ENCODE data around the gene GRAP2. TPM values are rescaled to one million over a fixed set of nuclear protein-coding genes. Genes with fewer than 3 reads are reported as not detected.

Gene GRAP2
- total and polyA plus RNA-seq, 10 of the 15 experiments (the other 5 are each of a cell fraction or from before 2014, with no cell fraction given) = 3.3 to 79.1 (median 59.6) TPM

- TF ChIP-seq IRF3 (IDR thresholded peaks at IDR 0.05) = no peak
- TF ChIP-seq BCL3 (IDR thresholded peaks at IDR 0.05; ENCODE audit: borderline replicate concordance, insufficient read depth, low read depth, low read length, poor library complexity, severe bottlenecking) = no peak
- peak; percentile 64 to 71; a peak in 3 of 4 replicates for TF ChIP-seq BHLHE40 (IDR thresholded peaks at IDR 0.05; ENCODE audit: borderline replicate concordance in 1 of 2, low read depth in 2 of 2, low read length in 1 of 2)
- TF ChIP-seq ZNF622 (IDR thresholded peaks at IDR 0.05) = no peak
- peak; percentile 56 for TF ChIP-seq CUX1 (IDR thresholded peaks at IDR 0.05; ENCODE audit: insufficient replicate concordance, low read depth, low read length)
- peak; percentile 26; the same call in 1 of the 2 replicates for TF ChIP-seq ATF2 (IDR thresholded peaks at IDR 0.05; ENCODE audit: low read length)
- no peak for TF ChIP-seq RB1 (IDR thresholded peaks at IDR 0.05; ENCODE audit: borderline replicate concordance)
- TF ChIP-seq SRF (IDR thresholded peaks at IDR 0.05; ENCODE audit: low read depth in 2 of 2, low read length in 2 of 2) = peak; percentile 70 to 89
- TF ChIP-seq NFYB (IDR thresholded peaks at IDR 0.05; ENCODE audit: insufficient read depth, low read depth, low read length) = no peak
- TF ChIP-seq ZBTB40 (IDR thresholded peaks at IDR 0.05; ENCODE audit: borderline replicate concordance) = peak; percentile 14; the same call in 1 of the 2 replicates
- no peak for TF ChIP-seq HDAC6 (IDR thresholded peaks at IDR 0.05; ENCODE audit: unreplicated experiment)
- TF ChIP-seq SIX5 (IDR thresholded peaks at IDR 0.05; ENCODE audit: low read depth, low read length, severe bottlenecking) = no peak
- no peak for TF ChIP-seq MYB (IDR thresholded peaks at IDR 0.05; ENCODE audit: borderline replicate concordance, low read depth, low read length)
These were observed at the start of gene GRAP2 (continued) for GRCh38 chr22:39900306-39901227.
